Stimulated activated CD4-positive, alpha-beta T cell treated with anti-CD3 and anti-CD28 coated beads, Interleukin-15, amount 100 ng/mL, for 1 hour (primary cell): ENCODE results near the gene GRID1.
"Not testable (repeated sequence)": the region's sequence is repeated elsewhere in the genome, so short reads cannot be mapped to it uniquely, and the experiment has no call there.

Experiments used
- DNase-seq, 2 donors: peaks; one replicate each; pipeline ENCODE4 v3.0.0-alpha.2; 2020; ENCODE audit warnings: low read depth in 1 of 2, low spot score in 1 of 2

GRID1 gene

DNA sequence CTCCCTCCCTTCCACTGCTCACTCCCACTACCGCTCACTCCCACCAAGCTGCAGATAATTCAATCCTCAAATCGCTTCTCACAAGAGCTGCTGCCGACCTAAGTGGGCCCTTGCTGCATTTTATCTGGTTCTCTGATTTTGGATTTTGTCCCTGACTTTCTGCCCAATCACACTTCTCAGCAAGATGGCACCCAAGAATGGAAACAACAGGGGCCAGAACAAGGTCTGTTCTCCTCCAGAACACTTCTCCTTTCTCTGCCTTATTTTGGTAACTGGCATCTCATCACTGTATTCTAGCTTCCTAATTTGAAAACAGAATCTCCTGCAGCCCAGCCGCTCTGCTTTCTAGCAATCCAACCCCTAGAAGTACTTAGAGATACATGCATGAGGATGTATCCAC, 172.8 kb downstream of the GRID1 start:
- no peak for DNase-seq

DNA sequence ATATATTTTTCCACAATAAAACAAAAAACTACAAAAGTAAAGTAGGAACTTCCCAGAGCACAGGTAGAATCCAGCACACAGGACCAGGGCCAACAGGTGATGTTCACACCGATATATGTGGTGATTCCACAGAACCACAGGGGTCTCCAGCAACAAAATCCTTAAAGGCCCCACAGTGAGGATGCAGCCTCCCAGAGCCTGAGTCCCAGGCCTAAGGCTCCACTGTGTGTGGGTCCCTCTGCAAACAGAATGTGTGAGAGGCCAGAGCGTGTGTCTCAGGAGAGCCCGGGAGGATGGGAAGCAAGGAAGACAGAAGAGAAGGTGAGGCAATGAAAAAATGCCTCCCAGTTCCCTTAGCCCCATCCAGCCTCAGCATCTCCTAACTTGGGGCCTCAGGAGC, 173.9 kb downstream of the GRID1 start:
- DNase-seq, result no peak

DNA sequence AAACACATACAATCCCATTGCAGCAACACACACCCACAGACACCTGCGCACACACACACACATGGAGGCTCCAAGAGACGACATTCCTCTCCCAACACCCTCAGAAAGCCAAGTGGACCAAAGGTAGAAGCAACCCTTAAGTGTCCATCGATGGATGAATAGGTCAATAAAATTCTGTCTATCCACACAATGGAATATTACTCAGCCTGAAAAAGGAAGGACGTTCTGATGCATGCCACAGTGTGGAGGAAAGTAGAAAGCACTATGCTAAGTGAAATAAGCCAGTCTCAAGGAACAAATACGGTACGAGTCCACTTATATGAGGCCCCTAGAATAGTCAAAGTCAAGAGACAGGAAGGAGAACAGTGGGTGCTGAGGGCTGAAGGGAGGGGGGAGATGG, 174.4 kb downstream of the GRID1 start:
- DNase-seq, result no peak

DNA sequence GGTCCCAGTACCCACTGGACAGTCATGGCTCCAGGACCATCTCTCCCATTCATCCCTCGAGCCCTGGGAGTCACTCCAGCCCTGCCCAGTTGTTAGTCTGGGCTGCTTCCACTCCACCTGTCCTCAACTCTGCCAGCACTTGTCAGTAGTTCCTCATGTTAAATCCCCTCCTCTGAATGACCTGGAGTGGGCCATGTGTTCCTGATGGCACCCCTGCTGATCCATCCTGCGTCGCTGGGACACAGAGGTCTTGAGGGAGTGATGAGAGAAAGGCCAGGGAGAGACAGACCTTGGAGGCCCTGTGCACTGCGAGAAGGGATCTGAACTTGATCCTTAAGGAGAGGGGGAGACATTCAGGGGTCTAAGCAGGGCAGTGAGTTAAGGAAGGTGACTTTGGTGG, 174.9 kb downstream of the GRID1 start:
- no peak for DNase-seq

DNA sequence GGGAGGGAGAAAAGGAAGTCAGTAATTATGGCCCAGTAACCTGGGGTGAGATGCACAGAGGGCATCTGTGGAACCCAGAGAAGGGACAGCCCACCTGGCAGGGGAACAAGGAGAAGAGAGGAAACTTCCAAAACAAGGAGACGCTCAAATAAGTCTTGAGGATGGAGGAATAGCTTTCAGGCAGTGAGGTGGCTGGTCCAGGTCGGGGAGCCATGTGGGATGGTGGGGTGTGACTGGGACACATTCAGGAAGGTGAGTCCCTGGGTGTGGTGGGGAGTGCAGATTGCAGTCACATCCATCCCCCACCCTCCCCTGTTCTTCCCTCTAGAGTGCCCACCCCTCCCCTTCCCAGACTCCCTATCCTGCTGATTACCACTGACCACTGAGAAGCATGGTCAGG, 175.4 kb downstream of the GRID1 start:
- no peak for DNase-seq

DNA sequence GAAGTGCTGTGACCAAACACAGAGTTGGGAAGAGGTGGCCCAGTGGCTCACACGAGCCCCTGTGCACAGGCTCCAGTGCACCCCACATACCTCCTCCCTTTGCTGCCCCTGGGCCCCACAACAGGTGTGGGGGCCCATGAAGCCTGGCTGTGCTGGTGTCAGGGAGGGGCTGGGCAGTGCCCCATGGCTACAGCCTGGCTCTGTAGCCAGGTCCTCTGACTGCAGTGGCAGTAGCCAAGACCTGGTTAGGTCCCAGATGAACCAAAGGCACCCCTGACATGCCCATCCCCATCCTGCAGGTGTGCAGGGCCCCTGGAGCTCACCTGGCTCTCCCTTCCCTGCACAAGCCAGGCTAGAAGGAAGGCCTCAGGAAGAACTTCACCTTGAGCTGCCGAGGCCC, 176.3 kb downstream of the GRID1 start:
- no peak for DNase-seq

DNA sequence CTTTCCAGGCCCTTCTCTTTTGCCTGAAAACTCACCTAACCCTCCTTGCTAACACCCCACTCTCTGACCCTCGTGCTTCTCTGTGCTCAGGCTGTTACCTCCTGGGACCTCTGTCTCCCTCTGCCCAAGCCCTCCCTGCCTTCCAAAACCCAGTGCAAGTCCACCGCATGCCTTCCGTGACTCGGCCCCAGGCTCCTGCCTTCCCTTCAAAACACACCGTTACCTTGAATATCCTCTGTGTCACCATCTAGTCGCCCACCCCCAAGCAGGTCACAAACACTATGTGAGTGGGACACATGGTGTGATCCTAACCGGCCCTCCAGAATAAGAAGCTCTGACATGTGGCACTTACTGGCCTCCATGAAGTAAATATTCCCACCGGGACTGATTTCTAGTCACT, 176.7 kb downstream of the GRID1 start:
- DNase-seq, result no peak

DNA sequence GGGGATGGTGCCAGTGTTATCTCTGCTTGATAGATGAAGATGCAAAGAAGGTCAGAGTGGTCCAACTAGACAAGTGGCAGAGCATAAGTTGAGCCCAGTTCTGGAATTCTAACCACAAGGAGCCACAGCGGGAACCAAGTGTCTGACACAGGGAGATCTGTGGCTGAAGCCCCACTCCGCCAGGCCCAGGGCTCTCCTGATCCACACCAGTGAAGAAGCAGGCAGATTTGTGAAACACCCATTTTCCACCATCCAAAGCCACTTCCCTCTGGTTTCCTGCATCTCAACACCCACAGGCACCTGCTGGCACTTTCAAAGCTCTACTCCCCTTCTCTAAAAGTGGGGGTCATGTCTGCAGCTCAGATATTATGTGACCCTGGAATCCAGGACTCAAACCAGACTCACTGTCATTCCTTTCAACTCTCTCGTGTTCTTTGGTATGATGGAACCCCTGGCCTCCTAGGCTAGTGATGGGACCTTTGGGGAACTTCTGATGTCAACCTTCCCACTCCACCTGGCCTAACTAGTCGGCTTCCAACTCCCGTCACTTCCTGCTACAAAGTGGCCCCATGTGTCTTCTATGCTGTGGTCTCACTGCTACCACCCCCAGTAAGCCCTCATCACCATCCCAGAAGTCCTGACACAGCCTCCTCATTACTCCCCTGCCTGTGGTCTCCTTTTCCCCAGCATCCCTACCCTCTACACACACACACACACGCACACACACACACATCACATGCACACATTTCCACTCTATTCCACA, 177.6 kb downstream of the GRID1 start:
- no peak for DNase-seq

DNA sequence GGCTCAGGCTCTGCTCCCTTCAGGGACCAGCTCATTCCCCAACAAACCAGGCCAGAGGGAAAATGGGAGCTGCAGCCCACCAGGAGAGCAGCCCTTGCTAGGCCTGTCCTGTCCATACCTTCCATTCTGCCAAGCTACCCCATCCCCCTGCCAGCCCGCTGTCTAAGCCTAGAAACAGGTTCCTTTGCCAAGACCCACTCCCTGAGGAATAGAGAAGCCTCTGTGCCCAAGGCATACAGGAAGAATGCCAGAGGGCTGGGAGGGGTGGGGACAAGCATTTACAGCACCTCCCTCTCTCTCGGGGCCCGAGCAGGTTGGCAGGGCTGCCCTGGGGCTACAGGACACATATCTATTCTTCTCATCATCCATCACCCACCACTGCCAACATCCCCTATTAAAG, 178.3 kb downstream of the GRID1 start:
- no peak for DNase-seq

DNA sequence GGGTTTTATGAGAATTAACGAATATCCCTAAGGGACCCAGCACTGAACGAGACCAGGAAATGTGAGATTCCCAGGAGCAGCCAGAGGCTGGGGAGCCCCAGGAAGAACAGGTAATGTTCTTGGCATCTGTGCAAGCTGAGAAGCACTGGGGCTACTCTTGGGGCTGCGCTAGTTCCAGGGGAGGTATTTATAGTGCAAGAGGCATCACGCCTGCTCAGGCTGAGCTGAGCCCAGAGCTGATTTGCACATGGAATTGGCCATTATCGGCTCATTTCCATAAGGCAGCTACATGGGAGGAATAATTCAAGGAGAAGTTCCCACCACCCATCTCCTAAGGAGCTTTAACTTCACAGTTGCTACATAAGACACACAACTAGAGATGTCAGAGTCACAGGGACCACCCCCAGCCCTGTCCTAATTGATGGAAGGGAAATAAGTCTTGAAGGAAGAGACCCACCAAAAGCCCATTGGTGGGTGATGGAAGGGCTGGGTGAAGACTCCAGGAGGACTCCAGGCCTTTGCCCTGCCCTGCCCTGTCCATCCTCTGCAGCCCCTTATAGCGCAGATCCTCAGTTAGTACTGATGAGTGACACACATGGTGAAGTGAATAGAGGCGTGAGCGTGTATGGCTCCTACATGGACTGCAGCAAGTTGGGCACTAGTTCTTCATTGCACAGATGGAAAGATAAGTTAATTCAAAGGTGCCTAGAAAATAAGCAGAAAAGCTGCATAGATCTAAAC, 178.9 kb downstream of the GRID1 start:
- no peak for DNase-seq

DNA sequence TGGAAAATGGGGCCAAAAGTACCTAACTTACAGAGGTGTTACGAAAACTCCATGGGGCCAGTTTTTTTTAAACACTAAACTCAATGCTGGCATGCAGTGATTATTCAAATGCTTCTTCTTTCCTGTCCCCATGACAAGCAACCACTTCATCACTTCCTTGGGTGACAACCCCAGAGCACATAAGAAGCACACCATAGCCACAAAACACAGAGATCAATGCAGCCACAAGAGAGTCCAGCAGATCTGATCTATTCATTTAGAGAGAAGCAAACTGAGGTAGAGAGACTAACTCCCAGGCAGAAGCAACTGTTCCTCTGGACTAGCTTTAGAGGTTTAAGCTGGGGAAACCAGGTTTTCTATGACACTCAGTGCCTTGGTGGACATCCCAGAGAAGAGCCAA, 180.0 kb downstream of the GRID1 start:
- no peak for DNase-seq

DNA sequence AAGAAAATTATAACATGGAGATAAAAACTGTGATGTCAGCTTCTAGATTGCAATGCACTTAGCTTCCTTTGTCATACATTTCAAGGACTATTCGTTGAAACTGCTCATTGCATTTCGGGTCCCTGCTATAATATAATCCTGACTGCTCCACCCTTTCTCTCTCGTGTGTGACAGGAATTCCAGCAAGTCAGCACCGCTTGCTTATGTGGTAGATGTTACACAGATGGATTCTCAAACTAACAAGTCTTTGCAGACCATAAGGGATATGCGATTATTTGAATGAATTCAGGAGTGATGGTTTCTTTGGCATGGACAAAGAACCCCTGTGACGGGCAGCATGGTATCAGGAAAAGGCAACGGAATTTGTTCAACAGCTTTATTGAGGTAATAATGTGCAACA, 184.0 kb downstream of the GRID1 start:
- DNase-seq, result no peak

DNA sequence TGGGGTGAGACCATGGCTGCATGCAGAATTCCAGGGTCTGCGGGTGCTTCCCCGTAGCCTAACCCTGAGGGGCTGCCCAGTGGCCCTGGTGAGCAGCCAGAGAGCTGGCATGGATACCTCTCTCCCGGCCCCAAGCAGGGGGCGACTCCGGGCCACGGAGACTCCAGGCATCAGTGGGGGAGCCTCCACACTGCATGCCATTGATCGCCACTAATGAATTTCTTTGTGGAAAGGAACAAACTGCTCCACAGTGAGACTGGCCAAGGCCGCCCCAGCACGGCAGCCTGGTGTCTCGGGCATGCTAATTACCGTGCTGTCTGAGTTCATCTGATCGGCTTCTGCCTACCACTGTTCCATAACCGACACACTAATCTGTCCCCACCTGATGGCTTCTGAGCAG, 184.4 kb downstream of the GRID1 start:
- DNase-seq, result no peak

DNA sequence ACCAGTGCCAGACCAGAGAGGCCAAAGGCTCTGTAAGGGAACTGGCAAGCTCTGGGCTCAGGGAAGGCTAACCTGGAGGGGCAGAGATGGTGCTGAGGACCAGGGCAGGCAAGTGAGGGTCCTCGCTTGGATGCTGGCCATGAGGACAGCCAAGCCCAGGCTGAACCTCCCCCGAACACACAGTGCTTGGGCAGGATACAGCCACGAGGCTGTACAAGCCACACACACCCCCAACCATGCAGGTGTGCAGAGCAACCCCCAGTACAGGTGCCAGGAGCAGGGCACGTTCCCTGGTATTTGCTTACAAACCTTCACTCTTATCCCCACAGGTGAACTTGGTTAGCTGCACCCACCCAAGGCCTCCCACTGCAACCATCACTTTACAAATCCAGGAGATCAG, 185.7 kb downstream of the GRID1 start:
- DNase-seq, result no peak

DNA sequence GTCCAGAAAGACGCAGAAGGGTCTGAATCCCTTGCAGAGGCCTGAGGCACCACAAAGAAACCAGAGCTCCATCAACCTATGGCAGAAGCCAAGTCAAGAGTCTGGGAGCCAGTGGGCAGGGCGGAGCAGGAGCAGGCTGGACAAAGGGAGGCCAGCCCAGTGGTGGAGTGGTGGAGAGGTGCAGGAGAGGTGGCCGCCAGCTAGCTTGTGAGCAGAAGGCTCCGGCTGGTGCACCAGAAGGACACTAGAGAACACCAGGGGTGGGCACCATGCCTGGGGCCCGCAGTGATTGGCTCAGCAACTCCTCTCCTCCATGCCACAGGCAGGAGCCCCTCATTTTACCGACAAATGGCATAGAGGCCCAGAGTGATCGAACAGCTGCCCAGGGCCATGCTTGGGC, 186.6 kb downstream of the GRID1 start:
- no peak for DNase-seq

DNA sequence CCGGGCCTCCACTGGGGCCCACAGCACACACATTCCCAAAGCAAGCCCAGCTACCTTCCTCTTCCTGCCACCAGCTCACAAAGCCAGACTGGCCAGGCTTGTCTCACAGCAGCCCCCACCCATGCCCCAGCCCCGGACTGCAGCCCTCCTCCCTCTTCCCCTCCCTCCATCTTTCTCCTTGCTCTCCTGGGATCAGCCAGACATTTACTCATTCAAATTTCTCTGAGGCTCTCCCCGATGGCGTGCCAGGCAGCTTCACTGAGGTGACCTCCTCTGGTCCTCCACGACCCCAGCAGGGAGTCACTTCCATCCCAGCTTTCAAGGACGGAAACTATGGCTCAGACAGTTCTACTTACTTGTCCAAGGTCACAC, 187.5 kb downstream of the GRID1 start:
- no peak for DNase-seq

DNA sequence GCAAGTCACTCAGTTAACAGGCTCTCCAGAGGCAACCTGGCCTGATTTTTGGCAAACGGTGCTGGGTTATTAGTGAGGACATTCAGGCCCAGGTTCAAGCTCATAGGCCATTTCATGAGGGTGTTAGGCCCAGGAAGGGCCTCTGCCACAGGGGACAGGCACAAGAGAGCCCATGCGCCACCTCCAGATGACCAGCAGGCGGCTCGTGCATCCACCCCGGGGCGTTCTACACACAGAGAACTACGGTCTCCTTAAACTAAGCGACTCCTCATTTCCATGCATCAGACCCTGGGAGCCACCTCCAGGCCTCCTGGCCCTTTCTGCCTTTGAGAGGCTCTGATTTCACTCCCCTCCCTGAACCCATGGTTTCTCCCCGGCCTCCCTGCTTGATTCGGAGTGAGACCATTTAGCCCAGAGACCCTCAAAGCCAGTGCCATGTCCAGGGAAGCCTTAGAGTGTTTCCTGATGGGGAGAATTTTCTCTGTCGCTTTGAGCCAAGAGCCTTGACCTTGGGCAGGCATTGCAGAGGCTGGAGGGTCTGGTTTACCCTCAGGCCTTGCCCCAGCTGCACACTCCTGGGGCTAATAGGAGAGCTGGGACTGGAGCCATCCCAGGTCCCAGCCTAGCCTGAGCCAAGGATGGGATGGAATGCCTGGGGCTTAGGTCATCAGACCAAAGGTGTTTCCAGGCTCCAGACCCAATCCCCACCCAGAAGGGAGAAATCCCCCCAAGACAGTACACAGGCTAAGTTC, 188.0 kb downstream of the GRID1 start:
- no peak for DNase-seq

DNA sequence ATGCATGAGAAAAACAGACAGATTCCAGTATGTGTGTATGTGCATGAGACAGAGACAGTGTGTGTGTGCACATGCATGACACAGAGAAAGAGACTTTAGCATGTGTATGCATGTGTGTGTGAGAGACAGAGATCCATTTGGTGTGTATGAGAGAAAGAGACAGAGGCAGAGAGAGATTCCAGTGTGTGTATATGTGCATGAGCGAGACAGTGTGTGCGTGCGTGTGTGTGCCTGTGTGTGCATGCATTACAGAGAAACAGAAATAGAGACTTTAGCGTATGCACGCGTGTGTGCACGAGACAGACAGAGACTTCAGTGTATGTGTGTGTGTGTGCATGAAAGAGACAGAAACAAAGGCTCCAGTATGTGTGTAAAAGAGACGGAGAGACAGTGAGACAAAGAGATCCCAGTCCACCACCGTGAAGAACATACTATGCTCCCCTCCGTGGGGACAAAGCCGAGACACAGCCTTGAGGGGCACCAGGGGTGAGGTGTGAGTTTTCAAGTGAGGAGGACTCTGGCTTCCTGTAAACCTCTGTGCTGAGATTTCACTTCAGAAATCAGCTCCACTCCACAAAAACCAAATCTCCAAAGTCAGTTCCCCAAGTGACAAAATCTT, 188.9 kb downstream of the GRID1 start:
- DNase-seq, result no peak

DNA sequence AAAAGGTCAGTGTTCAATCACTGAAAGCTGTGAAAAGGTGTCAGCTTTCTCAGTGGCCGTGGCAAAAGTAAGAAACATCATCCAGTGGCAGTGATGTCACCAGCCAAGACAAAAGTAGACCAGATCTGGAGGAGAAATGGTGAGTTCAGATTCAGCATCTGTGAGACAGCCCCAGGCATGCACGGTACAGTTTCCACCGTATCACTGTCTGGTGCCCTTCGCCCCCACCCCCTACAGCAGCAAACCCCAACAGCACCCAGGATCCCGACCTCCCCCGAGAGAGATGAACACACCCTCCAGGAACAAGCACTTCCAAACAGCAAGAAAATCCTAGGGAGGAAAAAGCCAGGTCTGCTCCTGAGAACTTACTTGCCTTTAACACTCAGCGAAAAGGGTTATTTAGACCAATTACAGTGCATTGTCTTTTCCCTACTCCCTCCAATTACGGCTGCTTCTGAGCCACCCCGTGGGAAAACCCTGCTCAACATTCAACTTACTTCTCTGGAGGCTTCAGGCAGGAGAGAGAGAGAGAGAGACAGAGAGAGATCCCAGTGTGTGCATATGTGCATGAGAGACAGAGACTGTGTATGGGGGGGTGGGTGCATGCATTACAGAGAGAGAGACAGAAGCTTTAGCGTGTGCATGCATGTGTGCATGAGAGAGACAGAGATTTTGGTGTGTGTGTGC, 189.6 kb downstream of the GRID1 start:
- no peak for DNase-seq

DNA sequence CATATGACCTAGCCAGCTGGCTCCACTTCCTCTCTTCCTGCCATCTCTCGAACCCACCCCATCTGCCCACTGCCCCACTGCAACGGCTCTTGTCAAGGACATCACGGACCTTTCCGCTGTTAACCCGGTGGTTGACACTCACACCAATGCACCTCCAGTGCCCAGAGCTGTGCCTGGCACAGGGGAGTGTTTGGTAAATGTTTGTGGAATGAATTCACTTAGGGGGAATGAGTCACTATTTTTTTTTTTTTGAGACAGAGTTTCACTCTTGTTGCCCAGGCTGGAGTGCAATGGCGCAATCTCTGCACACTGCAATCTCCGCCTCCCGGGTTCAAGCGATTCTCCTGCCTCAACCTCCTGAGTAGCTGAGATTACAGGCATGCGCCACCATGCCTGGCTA, 191.1 kb downstream of the GRID1 start:
- DNase-seq, result not testable (repeated sequence)

DNA sequence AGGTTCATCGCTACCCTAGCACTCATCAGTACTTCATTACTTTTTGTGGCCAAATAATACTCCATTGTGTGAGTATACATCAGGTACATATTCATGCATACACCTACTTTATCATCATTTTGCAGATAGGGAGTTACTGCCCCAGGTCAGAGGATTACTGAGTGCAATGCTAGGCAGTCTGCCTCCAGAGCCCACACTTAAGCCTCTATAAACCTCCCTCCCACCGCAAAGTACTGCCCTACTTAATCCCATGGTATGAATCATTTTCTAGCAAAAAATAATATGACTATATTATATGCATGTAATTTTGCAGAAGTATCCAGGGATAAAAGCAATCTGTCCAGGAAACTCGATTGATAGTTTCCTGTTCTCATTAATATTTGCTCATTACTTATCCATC, 194.3 kb downstream of the GRID1 start:
- DNase-seq, result no peak
